NCI-H2227 treated with DMSO at 0.1 percent for 48 hours (cell line): Measurements from ENCODE around the gene TNPO2.
"Not testable (repeated sequence)": the region's sequence is repeated elsewhere in the genome, so short reads cannot be mapped to it uniquely, and the experiment has no call there.

Source experiments
- DNase-seq: peaks from one replicate; lab custom pipeline; 2025; lab: John Stamatoyannopoulos, UW

The TNPO2 gene

DNA sequence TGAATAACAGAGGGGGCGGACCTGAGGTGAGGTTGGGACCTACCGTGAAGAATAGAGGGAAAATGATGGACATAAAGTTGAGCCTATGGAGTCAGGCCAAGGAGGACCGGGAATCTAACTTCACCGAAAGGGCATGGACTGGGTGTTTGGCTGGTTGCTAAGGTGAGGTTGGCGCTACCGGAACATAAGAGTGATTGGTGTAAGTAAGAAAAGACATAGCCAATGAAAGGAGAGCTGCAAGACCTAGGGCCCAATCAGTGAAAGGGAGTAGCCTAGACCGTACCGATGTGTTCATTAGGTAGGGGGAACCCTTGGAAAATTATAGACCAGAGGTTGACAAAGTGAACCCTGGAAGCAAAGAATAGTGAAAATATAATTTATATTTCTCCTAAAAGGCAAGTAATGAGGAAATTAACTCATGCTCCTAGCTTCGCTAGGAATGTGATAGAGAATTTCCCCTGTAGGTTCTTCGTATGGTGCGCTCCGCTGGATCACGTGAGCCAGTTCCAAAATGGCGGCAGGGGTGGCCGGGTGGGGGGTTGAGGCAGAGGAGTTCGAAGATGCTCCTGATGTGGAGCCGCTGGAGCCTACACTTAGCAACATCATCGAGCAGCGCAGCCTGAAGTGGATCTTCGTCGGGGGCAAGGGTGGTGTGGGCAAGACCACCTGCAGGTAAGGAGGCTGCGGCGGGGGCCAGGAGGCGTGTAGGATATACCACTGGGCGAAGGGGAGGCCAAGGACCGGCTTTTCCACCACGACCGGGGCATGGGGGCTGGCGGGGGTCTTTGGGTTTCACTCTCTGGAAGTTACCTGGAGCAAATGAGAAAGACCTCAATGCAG, 13.5 kb upstream of the TNPO2 start, which contains the start of gene GET3:
GET3 (plus strand) TSS at position 503 of the 840 bp plus-strand sequence; CDS start at position 512, 9 bp downstream.
- peak; percentile 97 for DNase-seq

DNA sequence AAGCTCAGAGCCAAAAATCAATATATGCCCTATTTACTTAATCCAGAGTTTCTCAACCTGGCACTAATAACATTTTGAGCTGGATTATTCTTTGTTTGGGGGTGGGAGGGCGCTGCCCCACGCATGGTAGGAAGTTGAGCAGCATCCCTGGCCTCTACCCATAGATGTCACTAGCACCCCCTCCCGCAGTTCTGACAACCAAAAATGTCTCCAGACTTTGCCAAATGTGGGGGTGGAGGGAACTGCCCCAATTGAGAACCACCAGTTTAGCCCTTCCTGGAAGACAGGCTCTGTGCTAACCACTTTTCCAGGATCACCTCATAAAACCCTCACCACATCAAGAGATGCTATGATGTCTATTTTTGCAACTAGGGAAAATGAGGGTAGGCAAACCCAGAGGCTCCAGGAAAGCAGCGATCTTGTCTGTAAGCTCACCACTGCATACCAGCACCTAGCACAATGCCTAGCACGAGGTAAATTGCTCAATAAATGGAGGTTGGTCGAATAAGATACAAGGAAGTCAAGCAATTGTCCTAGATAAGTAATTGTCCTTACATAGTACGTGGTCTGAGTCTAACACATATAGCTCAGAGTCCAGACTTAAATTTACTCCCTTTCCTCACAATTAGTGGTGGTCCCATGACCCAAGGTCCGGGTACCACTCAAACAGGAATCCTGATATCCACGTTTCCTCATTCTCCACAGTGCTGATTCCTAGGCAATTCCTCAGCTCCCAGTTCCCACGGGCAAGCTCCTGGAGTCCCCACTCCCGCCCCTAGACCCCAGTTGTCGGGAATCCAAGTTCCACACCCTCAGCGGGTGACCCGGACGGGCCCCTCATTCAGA, 9.9 kb upstream of the TNPO2 start:
- no peak for DNase-seq

DNA sequence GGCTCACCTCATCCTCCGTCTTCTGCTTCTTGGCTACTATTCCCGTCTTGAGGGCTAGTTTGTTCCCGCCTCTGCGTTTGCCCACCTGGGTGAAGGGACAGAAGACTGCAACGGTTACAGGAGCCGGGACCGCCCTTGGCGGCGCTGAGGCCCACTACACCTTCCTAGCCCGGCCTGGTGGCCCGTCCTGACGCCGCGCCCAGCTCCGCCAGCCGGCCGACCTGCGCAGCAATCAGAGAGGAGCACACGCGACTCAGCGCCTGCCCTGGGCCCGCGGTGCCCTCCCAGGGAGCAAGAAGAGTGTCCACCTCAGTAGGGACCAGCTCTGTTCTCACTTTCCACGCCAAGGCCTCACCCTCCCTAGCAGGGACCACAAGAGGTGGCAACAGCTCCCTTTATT, 7.6 kb upstream of the TNPO2 start:
- no peak for DNase-seq

DNA sequence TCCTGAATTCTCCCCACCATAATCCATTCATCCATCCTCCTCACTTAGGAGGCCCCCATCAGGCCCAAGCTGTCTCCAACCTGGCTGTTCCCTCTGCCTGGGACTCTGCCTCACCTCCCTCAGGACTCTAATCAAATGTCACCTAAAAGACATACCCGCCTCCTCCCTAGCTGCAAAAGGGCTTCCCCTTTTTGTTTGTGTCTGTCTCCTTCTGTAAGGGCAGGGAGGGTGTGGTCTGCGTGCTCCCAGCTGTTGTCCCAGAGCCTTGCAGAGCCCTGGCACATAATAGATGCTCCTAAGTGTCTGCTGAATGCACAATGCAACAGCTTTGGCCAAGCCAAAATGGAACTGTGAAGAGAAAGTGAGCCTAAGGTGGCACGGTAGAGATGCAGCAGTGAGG, 6.3 kb upstream of the TNPO2 start:
- no peak for DNase-seq

DNA sequence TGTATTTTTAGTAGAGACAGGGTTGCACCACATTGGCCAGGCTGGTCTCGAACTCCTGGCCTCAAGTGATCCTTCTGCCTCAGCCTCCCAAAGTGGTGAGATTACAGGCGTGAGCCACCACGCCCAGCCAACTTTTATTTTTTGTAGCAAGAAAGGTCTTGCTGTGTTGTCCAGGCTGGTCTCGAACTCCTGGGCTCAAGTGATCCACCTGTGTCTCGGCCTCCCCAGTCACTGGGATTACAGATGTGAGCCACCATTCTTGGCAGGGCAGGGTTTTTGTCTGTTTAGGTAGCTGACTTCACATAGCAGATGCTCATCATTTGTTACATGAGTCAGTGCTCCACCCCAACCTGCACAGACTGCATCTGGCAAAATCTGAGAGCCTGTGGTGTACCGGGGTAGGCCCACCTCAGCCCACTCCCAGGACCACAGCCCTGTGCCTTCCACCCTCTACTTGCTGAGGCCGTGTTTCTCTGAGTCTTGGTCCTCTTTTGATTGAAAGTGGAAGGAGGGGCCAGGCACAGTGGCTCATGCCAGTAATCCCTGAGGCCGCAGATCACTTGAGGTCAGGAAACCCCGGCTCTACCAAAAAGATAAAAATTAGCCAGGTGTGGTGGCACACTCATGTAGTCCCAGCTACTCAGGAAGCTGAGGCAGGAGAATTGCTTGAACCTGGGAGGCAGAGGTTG, 4.2 kb upstream of the TNPO2 start:
- DNase-seq, result no peak

DNA sequence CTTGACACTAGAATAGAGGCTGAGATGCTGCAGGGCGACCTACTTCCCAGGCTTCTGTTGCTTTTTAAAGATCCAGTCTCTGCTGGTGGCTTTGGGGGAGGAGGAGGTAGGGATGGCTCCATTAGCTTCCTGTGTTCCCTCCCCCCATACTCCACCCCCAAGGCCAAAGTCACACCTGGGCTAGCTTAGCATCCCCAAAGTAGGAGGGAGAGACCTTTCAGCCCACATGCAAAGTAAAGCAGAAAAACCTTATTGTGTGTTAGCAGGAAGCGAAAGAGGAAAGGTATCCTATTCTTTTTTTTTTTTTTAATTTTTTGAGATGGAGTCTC, 3.2 kb upstream of the TNPO2 start:
- DNase-seq, result no peak

DNA sequence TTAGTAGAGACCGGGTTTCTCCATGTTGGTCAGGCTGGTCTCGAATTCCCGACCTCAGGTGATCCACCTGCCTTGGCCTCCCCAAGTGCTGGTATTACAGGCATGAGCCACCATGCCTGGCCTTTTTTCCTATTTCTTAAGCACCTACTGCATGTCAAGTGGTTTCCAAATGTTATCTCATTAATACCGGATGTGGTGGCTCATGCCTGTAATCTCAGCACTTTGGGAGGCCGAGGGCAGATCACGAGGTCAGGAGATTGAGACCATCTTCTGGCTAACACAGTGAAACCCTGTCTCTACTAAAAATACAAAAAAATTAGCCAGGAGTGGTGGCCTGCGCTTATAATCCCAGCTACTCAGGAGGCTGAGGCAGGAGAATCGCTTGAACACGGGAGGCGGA, 1.9 kb upstream of the TNPO2 start:
- DNase-seq, result not testable (repeated sequence)

DNA sequence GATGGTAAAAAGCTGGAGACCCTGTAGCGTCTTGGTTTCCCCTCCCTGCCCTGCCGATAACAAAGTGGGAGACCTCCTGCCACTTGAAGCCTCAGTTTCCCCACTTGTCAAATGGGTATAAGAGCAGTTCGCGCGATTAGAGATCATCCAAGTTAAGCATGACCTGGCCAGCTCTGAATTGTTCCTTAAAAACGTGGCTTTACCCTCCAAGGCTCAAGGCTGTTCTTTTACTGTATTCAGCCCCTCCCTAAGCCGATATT, 421 bp downstream of the TNPO2 start:
- DNase-seq, result no peak

DNA sequence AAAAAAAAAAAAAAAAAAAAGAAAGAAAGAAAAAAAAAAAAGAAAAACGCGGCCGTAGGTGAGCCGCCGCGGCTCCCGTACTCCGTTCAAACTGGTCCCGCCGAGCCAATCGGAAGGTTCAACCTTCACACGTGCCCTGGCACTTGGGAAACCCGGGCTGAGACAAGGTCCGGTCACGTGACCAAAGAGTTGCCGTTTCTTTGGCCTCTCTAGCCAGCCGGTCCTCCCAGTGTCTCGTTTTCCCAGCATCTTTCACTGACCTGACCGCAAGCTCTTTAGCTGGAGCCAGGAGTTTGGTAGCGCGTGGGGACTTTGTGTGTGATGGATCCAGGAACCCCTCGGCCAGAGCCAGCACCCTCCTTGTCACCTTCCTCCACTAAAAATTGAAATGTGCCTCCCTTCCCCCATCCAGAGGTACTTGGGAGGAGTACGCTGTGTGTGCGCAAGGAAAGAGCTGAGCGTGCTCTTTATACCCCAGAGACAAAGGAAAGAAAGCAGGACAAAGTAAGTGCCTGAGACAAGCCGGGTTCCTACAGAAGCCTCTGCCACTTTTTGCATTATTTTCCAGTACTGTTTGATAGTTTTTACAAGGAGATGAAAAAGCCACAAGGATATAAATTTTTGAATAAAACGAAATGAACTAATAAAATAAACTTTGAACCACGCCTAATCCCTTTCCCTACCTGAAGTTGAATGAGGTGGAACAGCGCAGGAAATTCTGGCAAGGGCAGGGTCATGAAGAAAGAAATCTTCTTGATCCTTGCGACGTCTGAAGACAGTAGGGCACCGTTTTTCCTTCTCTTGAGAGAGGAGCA, 959 bp downstream of the TNPO2 start:
- DNase-seq, result peak; percentile 92

DNA sequence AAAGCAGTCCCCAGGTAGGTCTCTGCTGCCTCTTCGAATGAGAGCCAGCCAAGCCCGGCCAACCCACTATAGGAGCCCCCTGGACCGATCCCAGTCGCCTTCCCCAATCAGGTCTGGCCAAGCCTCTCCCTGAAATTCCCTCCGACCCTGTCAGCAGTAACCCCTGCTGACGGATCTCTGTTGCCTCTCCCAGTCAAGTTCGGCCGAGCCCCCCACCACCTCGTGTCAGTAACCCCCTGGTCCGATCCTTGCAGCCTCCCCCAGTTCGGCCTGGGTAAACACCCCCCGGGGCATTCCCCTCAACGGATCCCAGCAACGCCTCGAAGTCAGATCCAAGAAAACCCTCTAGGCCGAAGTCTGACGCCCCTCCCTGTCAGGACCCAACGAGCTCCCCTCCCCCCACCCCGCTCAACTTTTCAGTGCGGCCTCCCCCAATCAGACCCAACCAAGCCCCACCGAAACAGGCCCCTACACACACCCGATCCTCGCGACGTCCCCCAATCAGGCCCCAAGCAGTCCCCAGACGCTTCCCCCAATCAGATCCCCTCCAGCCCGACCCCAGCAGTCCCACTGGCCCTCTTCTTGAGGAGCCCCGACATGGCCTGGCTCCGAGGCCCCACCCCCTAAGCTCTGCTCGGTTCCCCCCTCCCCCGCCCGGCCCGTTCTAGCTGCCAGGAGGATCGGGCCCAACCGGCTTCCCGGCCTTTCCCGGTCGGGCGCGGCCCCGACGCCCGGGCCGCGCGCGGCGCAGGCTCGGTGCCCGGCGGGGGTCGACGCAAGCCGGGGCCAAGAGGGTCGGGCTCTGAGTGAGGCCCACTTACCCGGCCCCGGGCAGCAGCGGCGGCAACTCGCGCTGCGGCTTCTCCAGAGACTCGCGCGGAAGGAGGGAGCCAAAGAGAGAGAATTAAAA, 1.8 kb downstream of the TNPO2 start:
- peak; percentile 53 for DNase-seq

DNA sequence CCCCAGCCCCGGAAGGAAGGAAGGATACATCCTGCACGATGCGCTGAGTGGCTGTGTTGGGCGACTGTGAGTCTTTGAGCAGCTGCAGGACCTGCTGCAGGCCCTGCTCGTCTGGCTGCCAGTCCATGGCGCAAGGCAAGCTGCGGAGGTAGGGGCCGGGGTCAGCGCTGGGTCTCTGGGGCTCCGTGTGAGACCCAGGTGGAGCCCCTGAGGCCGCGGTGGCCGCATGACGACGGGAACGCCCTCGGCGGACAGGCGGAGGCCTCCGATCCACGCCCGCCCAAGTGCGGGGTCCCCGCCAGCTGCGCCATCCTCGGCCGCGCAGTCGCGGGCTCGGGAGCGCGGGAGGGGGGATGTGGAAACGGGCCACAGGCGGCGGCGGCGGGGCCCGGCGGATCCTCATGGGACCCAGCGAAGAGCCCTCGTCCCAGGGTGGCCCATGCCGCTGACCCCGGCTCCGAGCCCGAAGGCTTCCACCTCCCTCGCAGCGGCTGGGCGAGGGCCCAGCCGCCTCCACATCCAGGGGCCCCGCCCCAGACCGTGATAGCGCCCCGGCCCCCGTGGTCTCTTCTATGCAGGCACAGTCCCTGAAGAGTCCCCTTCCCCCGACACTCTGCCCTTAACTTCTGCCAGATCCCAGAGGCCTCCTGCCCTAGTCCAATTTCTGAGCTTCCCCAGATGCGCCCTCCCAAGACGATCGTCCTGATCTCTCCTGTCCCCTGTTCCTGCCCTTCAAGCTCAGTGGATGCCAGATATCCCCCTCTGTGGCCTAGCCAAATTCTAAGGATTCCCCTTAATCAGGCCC, 2.7 kb downstream of the TNPO2 start:
- DNase-seq, result peak; percentile 5

DNA sequence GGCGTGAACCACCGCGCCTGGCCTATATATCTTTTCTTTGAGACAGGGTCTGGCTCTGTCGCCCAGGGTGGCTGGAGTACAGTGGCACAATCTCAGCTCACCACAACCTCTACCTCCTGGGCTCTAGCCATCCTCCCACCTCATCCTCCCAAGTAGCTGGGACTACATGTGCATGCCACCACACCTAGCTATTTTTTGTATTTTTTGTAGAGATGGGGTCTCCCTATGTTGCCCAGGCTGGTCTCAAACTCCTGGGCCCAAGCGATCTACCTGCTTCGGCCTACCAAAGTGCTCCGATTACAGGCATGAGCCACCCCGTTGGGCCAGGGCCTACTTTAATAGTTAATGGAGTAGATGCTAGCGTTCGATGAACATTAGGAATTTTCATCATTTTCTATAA, 3.4 kb downstream of the TNPO2 start:
- no peak for DNase-seq

DNA sequence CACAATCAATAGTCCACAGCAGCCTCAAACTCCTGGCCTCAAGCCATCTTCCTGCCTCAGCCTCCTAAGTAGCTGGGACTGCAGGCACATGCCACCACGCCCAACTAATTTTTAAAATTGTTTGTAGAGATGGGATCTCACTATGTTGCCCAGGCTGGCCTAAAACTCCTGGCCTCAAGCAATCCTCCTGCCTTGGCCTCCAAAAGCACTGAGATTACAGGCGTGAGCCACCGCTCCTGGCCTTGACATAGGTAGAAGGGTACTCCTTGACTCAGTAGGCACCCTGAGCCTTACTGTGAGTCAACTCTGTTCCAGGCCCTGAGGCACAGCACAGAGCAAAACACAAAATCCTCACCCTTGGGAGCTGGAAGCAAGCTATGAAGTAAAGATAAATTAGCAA, 7.8 kb downstream of the TNPO2 start:
- no peak for DNase-seq

DNA sequence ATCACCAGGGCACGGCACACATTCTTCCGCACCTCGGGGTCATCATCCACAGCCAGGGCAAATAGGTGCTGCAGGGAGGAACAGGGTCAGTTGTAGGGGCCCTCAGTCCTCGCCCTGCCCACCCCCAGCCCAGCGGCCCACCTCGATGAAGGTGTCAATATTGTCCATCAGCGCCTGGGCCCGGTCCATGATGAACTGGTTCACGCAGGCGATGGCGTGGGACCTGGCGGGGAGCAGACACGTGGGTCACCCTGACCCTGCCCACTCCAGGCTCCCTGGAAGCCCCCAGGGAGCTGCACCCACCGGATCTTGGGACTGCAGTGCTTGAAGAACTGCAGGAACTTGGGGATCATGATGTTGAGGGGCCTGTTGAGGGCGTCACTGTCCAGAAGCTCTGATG, 8.6 kb downstream of the TNPO2 start:
- no peak for DNase-seq

DNA sequence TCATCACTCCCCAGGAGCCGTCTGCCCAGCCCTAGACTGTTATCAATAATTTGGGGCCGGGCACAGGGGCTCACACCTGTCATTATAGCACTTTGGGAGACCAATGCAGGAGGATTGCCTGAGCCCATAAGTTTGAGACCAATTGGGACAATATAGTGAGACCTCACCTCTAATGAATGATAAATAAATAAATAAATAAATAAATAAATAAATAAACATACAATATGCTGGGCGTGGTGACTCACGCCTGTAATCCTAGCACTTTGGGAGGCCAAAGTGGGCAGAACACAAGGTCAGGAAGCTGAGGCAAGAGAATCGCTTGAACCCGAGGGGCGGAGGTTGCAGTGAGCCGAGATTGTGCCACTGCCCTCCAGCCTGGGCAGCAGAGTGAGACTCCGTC, 10.4 kb downstream of the TNPO2 start:
- not testable (repeated sequence) for DNase-seq

DNA sequence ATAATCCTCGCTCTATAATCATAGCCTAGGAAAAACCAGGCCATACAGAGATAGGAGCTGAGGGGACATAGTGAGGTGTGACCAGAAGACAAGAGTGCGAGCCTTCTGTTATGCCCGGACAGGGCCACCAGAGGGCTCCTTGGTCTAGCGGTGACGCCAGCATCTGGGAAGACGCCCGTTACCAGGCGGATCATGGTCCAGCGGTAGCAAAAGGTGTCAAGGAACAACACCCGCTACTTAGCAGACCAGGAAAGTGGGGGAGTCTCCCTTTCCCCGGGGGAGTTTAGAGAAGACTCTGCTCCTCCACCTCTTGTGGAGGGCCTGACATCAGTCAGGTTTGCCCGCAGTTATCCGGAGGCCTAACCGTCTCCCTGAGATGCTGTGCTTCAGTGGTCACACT, 11.7 kb downstream of the TNPO2 start:
- not testable (repeated sequence) for DNase-seq

DNA sequence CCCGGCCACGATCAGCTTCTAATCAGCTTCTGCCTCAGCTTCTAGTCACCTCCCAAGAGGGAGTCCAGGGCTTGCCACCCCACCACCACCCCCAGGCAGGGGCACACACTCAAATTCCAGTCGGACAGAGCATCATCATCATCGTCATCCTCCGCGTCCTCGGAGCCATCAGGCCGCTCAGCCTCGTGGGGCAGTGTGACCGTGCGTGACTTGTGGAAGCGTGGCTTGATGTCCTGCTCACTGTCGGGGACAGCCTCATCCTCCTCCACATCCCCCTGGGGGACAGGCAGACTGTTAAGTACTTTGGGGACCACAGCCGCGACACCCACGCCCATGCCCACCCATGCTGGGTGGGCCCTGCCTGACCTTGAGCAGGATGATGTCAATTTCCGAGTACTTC, 12.5 kb downstream of the TNPO2 start:
- DNase-seq, result no peak

DNA sequence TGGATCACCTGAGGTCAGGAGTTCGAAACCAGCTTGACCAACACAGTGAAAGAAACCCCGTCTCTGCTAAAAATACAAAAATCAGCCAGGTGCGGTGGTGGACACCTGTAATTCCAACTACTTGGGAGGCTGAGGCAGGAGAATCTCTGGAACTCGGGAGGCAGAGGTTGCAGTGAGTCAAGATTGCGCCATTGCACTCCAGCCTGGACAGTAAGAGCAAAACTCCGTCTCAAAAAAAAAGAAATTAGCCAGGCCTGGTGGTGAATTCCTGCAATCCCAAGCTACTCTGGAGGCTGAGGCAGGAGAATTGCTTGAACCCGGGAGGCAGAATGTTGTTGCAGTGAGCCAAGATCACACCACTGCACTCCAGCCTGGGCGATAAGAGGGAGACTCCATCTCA, 15.1 kb downstream of the TNPO2 start:
- DNase-seq, result no peak

DNA sequence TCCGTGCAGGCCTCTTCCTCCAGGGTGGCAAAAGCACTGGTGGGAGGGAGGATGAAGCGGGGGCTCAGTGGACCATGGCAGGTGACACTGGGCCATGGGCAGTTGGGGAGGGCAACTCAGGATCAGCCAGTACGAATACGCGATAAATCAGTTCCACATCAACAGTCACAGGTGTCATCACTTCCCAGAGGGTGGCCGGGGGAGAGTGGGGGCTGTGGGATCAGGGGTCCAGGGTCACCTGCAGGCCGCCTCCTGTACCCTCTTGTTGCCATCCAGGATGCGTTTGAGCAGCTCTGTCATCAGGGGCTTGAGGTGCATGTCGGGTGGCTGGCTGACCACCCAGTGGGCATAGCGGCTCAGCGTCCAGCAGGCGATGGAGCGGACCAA, 17.4 kb downstream of the TNPO2 start:
- no peak for DNase-seq

DNA sequence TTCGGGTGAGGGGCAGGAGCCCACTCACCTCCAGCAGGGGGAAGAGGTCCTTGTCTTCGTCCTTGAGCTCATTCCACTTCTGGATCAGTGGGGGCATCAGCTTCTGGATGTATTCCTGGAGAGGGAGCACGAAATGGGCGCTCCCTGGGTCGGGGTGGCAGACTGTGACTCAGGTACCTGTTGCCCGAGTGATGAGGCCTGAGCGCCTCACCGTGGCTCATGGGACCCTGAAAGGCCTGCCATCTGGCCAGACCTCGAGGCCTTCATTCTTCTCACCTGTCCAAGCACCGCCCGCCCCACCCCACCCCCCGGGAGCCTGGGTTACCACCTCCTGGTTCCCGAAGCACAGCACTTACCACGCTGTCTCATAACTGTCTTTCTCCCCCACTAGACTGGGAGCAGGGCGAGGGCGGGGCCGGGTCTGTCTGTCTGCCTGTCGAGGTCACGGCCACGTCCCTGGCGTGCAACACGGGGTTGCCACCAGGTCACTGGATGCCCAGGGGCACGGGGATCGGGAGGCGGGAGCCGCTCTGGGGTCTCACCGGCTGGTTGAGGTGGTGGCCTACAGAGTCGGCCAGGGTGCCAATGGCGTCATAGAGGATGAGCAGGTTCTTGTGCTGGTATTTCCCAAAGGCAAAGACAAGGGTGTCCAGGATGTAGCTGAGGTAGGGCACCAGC, 17.9 kb downstream of the TNPO2 start:
- DNase-seq, result no peak
